LNCaP clone FGC (cell line): Measurements from ENCODE around the gene EHBP1.

ENCODE experiments used
- DNase-seq: peaks from one replicate; pipeline ENCODE4 v3.0.0-alpha.2; 2011; ENCODE audit warnings: low read depth
- H3K4me3 ChIP-seq: 2 replicates; pipeline ENCODE4 v1.5.1; 2011; ENCODE audit warnings: mild to moderate bottlenecking, low read depth, low read length, control low read depth
- TF ChIP-seq, protein P1 (sequence below): IDR thresholded peaks from 2 replicates; pipeline ENCODE4 v1.5.1; 2012; ENCODE audit warnings: mild to moderate bottlenecking; ENCODE audit not compliant: control insufficient read depth, insufficient read depth; ENCODE audit errors: extremely low read depth

The EHBP1 gene

DNA sequence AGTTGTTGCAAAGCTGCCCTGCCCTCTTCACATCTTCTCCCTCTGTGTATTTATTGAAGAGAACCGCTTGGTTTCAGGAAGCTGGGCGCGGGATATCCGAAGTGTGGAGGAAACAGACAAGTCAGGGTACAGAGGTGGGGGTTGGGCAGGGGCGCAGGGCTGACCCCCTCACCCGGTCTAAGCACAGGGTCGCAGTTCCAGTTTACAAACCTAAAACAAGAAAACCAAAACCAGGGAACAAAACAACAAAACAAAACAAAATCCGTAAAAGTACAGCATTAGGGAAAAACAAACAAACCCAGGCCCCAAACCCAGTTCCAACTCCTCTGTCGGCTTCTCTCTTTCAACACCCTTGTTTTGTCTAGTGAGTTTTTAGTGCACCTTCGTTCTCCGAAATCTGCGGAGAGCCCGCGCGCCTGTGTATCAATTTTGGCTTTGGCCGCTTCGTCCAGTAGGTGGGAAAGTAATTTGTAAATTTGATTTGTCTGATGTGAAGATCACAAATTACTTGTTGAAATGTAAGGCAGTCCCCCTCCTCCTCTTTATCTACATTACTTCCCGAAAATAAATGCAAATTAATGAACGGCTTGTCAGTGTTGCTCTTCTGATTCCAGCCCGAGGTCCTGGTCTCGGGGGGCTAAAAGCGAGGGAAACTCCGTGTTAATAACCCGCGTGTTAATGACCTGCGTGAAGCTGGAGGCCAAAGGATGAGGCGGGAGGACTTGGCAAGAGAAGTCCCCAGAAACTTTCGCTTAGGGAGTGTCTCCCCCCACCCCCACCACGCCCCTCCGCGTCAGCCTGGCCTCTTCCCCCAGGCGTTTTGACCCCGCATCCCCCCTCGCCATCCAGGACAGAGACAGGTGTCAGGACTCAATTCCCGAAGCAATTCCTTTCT, 352.0 kb downstream of the EHBP1 start:
- no peak for DNase-seq
- TF ChIP-seq, protein P1, sequence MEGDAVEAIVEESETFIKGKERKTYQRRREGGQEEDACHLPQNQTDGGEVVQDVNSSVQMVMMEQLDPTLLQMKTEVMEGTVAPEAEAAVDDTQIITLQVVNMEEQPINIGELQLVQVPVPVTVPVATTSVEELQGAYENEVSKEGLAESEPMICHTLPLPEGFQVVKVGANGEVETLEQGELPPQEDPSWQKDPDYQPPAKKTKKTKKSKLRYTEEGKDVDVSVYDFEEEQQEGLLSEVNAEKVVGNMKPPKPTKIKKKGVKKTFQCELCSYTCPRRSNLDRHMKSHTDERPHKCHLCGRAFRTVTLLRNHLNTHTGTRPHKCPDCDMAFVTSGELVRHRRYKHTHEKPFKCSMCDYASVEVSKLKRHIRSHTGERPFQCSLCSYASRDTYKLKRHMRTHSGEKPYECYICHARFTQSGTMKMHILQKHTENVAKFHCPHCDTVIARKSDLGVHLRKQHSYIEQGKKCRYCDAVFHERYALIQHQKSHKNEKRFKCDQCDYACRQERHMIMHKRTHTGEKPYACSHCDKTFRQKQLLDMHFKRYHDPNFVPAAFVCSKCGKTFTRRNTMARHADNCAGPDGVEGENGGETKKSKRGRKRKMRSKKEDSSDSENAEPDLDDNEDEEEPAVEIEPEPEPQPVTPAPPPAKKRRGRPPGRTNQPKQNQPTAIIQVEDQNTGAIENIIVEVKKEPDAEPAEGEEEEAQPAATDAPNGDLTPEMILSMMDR = no peak
- H3K4me3 ChIP-seq = no peak overlapping the region

DNA sequence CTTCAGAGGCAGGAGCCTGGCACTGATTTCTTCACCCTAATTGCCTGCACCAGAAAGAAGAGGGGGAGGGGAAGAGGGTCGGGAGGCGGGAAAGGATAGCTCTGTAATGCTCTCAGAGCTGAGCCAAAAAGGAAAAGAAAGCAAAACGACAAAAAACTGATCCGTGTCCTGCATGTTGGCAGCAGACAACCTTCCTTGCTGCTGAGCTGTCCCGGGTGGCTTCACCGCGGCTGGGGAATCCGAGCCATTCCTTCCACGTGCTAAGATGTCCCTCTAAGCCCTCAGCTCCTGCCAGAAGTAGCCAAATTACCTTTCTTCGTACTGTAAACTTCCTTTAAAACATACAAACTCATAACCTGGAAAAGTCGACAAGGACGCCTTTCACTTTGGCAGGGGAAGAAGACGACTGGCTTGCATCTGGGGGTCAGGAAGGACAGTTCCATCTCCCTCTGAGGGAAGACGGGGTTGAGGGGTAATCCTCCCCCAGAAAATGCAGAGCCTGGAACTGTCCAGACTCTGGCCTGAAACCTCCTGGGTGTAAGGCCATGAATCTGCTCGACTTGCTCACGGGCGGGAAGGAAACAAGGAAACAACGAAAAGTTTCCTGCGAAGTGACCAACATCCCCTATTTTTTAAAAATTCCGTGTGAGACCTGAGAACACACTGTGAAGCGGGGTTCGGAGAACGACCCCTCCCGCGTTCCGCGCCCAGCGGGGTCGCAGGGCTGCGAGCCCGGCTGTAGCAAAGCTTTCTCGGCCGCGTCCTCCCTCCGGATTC, 352.8 kb downstream of the EHBP1 start:
- H3K4me3 ChIP-seq = no peak overlapping the region
- no peak for DNase-seq
- TF ChIP-seq, protein P1 = no peak

DNA sequence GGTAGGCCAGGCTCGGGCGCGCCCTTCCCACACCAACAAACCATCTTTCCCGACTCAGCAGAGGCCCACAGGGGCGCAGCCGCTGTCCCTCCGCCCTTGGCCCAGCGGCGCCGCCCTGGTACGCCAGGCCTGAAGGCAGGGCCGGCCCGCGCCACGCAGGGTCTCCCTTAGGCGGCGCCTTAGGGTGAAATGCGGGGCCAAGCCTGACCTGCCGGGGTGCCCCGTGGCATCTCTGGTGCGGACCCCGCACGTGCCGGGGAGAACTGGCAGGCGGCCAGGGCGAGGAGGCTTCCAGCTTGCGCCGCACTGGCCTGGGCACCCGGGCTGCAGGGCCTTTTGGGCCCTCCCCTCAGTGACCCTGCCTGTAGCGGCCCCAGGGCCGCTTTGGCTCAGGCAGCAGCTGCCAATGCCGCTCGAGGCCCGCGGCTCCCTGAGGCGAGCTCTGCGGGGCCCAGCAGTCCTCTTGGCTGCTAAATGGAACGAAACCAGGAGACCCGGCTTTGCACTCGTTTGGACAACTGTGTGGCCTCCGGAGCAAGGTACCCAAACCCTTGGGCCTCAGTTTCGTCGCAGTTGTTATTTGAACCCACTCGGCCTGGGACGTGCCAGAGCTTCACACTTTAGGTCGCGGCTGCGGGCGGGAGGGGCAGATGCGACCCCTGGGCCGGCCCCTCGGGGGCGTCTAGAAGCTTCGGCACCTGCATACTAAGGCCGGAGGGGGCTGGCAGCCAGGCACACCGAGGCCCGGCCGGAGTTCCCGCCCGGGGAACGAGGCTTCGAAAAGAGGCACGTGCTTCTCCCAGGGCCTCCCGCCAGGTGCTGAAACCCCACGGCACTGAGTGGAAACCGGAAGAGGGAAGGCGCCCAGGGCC, 353.6 kb downstream of the EHBP1 start:
- TF ChIP-seq, protein P1 = no peak
- H3K4me3 ChIP-seq = no peak overlapping the region
- no peak for DNase-seq

DNA sequence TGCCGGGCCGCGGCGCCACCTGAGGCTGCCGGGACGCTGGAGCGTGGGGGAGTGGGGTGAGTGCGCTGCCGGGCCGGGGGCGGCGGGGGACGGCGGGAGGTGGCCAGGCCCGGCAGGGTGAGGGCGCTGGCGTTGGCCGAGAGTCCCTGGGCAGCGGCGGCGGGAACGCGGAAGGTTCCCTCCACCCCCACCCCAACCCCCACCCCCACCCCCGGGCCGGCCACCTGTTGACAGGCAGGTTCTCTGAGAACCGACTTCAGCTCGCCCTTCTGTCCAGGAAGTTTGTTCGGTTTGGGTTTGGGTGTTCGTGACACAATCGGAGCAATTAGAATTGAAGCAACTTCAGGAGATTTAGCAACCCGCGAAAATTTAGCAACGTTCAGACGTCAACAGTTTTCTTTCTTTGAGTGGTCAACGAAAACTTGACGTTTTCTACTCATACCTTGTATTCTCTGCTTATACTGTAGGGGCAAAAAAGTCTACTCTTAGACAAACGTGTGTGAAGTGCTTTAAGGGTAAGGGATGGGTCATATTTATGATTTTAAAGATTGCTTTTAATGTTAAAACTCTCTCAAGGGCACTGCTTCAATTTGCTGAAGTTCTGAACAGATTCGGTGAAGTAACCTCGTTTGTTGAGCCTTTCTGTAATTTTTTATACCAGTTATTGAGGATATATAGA, 354.4 kb downstream of the EHBP1 start:
- no peak overlapping the region for H3K4me3 ChIP-seq
- TF ChIP-seq, protein P1 = no peak
- no peak for DNase-seq

DNA sequence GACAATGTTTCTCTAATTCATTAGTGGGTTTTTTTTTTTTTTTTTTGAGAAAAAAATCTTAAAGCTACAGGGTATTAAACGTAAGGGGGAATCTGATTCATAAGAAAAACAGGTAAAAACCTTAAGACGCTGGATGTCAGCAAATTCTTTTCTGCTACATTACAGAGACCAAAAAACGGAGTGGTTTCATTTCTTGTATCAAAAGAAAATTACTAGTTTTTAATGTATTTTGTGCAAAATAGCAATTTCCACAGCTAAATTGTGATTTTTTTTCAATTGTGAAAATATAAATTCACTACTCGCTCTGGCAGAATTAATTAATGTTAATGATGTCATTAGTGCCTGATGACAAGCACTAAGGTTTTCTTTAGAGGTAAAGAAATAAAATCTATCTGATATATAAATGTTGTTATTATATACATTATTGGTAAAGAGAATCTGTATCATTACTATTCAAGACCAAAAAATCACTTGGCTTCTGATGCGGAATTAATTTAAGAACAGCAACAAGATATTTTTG, 355.0 kb downstream of the EHBP1 start:
- H3K4me3 ChIP-seq = no peak overlapping the region
- DNase-seq = no peak
- TF ChIP-seq, protein P1 = no peak

DNA sequence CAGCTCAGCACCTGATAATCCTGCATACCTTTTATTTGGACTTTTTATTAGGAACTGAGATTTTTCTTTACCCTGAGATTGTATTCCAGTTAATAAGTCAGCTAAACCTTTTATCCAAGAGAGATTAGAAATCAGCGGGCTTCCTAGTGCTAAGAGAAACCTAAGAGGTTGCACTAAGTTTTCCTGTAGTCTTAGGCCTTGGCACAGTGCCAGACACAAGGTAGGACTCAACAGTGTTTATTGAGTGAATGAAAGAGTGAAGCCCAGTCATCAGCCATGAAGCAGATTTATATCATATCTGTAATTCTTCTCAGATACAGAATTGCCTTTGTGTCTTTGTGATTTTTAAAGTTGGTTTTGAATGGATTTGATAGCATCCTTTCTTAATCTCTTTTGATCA, 358.7 kb downstream of the EHBP1 start:
- no peak for DNase-seq
- TF ChIP-seq, protein P1 = no peak
- no peak overlapping the region for H3K4me3 ChIP-seq
